Occipital lobe (tissue), 2 donors: ENCODE results near the gene ESPN. TPM values are rescaled to one million over a fixed set of nuclear protein-coding genes. Genes with fewer than 3 reads are reported as not detected.
"Not testable (repeated sequence)": the region's sequence is repeated elsewhere in the genome, so short reads cannot be mapped to it uniquely, and the experiment has no call there.

Experiments used
- DNase-seq: peaks from one replicate; lab custom pipeline; 2025; lab: John Stamatoyannopoulos, UW
- total RNA-seq: library from RNA; depleted of rRNA; stranded (reverse); fragments of >200 nt; gene quantifications from one replicate; pipeline ENCODE4 v1.2.3, GENCODE V29; 2014

The ESPN gene
- total RNA-seq, 1 donor from 2014 or later: not detected

GRCh38 chr1:6477039-6477820, 52.7 kb downstream of the ESPN start:
- no peak for DNase-seq

GRCh38 chr1:6481820-6482219, 57.2 kb downstream of the ESPN start:
- DNase-seq: no peak

DNA sequence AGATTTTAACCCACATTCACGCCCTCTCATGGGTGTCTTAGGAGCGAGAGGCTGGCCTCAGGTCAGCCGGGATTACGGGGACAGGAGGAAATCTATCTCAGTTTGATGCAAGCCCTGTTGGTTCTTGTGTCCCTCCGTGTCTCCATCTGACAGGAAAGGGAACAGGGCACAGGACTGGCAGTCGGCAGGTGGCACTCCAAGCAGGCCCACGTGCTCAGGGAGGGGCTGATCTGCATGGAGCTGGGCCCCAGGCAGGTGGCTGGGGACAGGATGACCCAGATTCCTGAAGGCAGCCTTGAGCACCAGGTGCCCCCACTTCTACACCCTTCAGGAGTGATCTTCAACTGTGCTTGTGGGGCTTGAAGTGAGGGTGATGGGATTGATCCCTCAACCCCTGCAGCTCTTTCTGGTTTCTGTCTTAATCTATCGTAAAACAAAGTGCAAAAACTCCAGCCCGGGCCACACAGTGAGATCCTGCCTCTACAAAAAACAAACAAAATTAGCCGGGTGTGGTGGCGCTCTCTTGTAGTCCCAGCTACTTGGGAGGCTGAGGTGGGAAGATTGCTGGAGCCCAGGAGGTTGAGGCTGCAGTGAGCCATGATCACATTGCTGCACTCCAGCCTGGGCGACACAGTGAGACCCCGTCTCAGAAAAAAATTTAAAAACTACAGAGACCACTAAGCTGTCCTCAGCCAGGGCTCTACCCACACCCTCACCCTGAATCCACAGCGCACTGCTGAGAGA, 58.6 kb downstream of the ESPN start:
- no peak for DNase-seq

DNA sequence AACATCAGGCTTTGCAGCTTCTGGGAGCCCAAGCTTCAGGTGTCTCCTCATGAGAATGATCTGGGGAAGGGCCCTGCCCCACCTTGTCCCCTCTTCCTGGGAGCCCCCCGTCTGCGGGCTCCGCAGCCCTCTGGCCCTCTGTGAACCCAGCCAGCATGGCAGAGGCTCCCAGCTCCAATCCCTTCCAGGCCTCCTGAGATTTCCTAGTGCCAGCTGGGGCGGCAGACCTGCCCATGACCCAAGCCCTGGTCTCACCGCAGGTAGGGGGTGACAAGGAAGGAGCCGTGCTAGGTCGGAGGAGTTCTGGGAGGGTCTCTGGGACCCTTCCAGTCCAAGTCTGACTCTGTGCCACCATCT, 59.2 kb downstream of the ESPN start:
- no peak for DNase-seq

GRCh38 chr1:6484826-6485167, 60.2 kb downstream of the ESPN start:
- no peak for DNase-seq

DNA sequence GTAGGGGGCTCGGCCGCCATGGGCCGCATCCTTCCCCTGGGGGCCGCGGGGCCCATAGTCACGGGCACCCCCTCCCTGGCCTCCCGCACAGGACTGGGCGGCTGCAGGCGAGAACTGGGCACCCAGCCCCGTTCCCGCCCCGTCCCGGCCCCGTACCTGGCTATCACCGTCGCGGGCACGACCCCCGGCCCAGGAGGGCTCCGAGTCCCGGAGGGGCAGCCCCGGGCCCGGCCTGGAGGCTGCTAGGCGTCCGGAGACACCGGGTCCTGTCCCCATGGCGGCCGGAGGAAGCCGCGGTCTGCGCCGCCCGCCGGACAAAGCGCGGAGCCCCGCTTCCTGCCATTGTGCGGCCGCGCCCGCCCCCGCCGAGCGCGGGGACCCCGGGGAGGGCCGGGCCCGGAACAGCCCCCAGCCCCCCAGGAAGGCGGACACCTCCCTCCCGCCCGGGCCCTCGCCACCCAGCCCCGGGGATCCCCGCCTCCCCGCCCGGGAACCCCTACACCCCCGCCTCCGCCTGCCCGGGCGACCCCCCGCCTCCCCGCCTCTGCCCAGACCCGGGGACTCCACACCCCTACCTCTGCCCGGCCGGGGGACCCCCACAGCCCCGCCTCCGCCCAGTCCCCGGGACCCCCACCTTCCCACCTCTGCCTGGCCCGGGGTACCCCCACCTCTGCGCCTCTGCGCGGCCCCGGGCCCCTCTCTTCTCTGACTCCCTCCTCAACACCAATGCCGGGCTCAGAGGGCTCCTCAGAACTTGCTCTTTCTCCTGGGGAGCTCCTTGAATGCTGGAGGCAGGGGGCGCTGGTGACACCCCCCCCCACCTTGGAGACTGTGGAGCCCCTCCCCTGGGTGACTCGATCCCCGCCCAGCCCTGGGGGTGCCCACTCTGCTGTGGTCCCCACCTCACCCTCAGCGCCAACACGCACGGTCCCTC, 60.9 kb downstream of the ESPN start:
- DNase-seq: no peak

DNA sequence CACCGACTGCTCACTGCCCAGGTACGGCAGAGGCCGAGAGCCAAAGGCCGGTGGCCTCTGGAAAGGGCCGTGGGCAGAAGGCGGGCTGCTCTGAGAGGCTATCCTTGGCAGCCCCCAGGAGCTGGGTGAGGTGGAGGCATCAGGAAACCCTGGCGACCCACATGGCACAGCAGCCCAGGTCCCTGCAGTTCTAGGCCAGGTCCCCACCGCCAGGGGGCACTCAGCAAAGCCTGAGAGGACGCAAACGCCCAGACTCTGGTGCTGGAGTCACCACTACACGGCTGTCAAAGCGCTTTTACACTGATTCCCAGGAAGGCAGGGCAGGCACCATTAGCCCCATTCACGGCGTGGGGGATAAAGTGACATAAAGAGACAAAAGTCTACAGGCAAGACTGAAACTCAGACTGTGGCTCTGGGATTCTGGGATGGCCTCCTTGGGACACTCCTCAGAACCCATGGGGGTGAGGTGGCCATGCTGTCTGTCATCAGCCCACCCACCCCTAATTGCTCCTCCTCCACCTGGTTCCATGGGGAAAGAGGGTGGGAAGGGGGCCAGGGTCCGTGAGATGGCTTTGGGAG, 61.9 kb downstream of the ESPN start:
- peak; percentile 57 for DNase-seq

DNA sequence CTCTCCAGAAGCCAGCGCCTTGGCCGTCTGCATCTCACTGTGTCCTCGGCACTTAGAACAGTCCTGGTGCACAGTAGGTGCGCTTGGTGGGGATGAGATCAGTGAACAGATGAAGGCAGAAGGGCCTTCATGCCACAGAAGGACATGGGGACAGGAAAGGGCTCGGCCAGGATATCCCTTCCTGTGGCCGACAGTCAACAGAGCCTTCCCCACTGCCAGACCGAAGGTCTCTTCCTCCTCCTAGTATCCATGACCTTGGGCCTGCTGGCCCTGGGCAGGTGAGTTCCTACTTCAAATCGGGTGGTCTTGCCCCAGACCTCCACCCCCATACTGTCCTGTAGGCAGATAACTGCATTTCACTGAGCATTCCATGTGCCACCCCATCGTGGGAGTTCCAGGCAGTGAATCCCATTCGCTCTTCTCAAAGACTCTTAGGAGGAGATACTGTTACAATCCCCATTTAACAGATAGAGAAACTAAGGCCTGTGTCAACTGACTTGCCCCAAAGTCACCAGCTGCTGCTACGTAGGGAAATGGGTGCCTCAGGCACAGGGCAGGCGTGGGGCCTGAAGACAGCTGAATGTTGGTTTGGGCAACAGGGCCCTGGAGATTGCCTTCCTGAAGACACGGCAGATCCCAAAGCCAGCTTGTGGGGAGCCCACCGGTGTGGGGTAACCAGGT, 63.4 kb downstream of the ESPN start:
- DNase-seq: no peak

DNA sequence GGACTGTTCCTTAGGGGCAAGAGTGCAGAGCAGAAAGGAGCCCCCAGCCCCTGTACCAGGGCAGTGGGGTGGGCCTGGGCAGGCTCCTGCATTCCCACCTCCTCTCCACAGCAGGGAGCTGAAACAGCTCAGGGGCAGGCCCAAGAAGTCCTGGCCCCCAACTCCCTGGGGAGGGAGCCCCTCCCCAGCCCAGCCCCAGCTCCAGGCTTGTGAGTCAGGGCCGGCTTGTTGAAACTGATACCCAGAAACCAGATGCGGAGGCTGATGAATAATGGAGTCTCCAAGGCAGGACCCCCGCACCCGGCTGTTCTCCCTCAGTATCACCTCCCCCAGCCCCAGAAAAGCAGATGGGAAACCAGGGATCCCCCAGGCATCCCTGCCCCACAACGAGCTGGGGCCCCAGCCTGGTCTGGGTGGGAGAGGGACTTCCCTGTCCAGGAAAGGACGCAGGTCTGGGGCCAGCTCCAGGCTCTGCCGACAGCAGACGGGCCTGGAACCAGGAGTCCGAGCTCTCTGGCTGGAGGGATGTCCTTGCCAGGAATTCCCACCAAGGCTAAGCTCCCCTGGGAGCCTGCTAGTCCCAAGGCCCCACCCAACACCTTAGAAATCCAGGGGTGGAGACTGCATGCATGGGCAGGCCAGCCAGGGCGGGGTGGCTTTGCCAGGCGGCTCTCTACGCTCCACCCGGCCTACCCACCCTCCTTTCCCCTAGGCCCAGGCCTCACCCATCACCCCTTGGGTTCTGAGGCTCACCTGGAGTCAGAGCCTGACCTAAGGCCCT, 64.2 kb downstream of the ESPN start:
- no peak for DNase-seq

GRCh38 chr1:6489383-6489765, 64.8 kb downstream of the ESPN start:
- DNase-seq: no peak

- peak; percentile 38 for DNase-seq
Observed at GRCh38 chr1:6489799-6490180, 65.2 kb downstream of the ESPN start.

DNA sequence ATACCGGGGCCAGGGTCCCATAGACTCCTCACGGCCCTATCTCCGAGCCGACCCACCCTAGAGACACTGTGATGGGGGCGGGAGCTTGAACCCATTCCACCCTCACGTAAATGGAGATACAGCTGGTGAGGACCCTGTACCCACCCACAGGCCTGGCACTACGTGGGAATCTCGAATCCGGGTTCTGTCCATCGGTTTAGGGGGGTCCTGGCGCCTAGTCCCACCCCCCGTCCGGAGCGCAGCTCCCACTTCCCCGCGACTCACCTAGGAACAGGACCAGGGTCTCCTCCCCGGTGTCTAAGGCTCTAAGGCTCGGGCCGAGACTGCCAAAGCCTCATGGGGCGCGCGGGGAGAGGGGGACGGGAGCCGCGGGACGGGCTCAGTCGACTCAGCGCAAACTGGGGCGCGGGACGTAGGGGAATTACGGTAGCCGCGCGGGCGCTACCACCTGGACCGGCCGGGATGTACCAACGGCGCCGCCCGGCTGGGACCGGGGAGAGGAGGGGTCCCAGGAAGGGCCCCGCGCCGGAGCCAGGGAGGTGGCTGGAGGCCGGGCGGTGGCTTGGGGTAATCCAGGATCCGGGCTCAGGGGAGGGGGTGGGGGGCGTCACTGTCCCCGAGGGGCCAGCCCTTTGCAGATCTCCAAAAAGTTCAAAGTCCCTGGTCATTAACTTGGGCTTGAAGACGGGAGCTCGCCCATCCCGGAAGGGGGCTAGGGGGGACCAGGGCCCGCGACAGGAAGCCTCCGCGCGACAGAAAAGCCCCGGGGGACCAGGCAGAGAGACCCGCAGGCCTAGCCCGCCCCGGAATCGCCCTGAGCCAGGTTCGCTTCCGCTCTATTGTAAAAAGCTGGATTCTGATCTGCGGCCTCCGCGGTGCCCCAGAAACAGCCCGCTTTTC, 65.9 kb downstream of the ESPN start:
- DNase-seq: no peak

GRCh38 chr1:6491081-6491449, 66.5 kb downstream of the ESPN start:
- DNase-seq: no peak

GRCh38 chr1:6491480-6491962, 66.9 kb downstream of the ESPN start, which contains the start of gene PLEKHG5:
Gene PLEKHG5, minus strand, starts transcription at chr1:6491667. Its CDS starts 14,096 bp downstream, at chr1:6477571.
- no peak for DNase-seq

DNA sequence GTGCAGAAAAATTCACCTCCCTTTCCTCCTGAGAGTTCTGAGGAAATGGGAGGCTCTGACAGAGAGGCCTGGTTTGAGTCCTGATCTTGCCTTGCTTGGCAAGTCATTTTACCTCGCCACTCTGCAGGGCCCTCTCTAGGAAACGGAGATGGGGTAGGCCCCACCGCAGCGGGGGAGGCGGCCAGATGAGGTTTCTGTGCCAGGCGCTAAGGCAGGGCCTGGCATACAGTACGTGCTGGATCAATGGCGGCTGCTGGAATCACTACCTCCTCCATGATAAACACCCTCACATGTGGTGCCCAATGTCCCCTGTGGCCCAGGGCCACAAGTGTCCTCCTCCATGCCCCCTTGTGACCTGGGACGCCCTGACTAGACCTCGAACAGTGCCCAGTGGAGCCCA, 67.4 kb downstream of the ESPN start:
- DNase-seq: no peak

GRCh38 chr1:6493834-6494223, 69.3 kb downstream of the ESPN start:
- not testable (repeated sequence) for DNase-seq

- DNase-seq: no peak
Observed at GRCh38 chr1:6494627-6495026, 70.1 kb downstream of the ESPN start.

DNA sequence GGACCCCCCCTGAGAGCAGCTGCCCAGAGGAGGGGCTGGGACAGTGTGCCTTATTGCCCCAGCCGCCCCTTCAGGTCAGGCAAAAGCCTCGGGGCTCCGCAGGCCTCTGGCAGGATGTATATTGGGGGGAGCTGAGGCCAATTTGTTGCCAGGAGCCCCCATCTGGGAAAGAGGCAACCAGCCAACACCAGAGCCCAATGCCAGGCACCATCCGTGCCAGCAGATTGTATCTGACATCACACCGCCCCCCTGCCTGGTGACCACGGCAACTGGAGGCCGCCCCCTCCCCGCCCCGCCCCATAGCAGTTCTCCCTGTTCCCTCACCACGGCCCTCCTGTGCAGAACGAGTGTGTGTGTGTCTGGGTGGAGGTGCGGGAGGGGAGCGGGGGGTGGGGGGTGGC, 70.5 kb downstream of the ESPN start:
- peak; percentile 44 for DNase-seq
